Neural cell (in vitro differentiated cells): ENCODE measurements around the gene PERM1. TPM values are rescaled to one million over a fixed set of nuclear protein-coding genes. Genes with fewer than 3 reads are reported as not detected.

Experiments
- H2AFZ ChIP-seq: fragments of 200-600, 300-800 bp; sonication (generic), shearing (Covaris generic); 2 replicates; pipeline ENCODE4 v1.6.0; 2014; ENCODE audit warnings: low read depth, mild to moderate bottlenecking, antibody characterized with exemption, low read length, moderate library complexity
- H3F3A ChIP-seq: fragments of 200-600 bp; shearing (Covaris generic); 2 replicates; pipeline ENCODE4 v1.6.1; 2016; ENCODE audit warnings: mild to moderate bottlenecking, moderate library complexity, mixed read lengths, antibody characterized with exemption, low read length; ENCODE audit not compliant: insufficient read depth, poor library complexity, severe bottlenecking
- H3K27ac ChIP-seq: fragments of 200-600, 300-800 bp; sonication (generic), shearing (Covaris generic); 2 replicates; pipeline ENCODE4 v1.5.1; 2014; ENCODE audit warnings: mild to moderate bottlenecking, low read length, moderate library complexity
- H3K27me3 ChIP-seq: fragments of 300-800, 200-600 bp; sonication (generic), shearing (Covaris generic); 2 replicates; pipeline ENCODE4 v1.6.0; 2014; ENCODE audit warnings: mild to moderate bottlenecking, low read depth, low read length, moderate library complexity; ENCODE audit not compliant: insufficient read depth
- H3K36me3 ChIP-seq: fragments of 300-800, 200-600 bp; sonication (generic), shearing (Covaris generic); 2 replicates; pipeline ENCODE4 v1.5.1; 2014; ENCODE audit warnings: mild to moderate bottlenecking, antibody characterized with exemption, low read length, moderate library complexity; ENCODE audit not compliant: insufficient read depth
- H3K4me2 ChIP-seq: fragments of 300-800, 200-600 bp; sonication (generic), shearing (Covaris generic); 2 replicates; pipeline ENCODE4 v1.6.0; 2014; ENCODE audit warnings: mild to moderate bottlenecking, low read length
- H3K4me3 ChIP-seq: fragments of 300-800, 200-600 bp; sonication (generic), shearing (Covaris generic); 2 replicates; pipeline ENCODE4 v1.5.1; 2014; ENCODE audit warnings: mild to moderate bottlenecking, low read length, moderate library complexity
- H3K79me2 ChIP-seq: fragments of 200-600 bp; shearing (Covaris generic); replicated peaks from 2 replicates; pipeline ENCODE4 v1.6.0; 2014; ENCODE audit warnings: mild to moderate bottlenecking, low read length, moderate library complexity; ENCODE audit not compliant: insufficient read depth
- H3K9ac ChIP-seq: fragments of 300-800, 200-600 bp; sonication (generic), shearing (Covaris generic); 2 replicates; pipeline ENCODE4 v1.6.1; 2016; ENCODE audit warnings: mild to moderate bottlenecking, low read length, mixed read lengths
- H3K9me2 ChIP-seq: fragments of 200-600 bp; shearing (Covaris generic); 2 replicates; pipeline ENCODE4 v1.6.1; 2016; ENCODE audit warnings: mild to moderate bottlenecking, low read length, mixed read lengths; ENCODE audit not compliant: insufficient read depth
- H3K9me3 ChIP-seq: fragments of 200-600, 300-800 bp; sonication (generic), shearing (Covaris generic); 2 replicates; pipeline ENCODE4 v1.6.1; 2016; ENCODE audit warnings: mild to moderate bottlenecking, mixed run types, low read length, moderate library complexity, mixed read lengths
- H4K20me1 ChIP-seq: fragments of 200-600 bp; shearing (Covaris generic); 2 replicates; pipeline ENCODE4 v1.6.1; 2016; ENCODE audit warnings: mild to moderate bottlenecking, mixed run types; ENCODE audit not compliant: insufficient read depth
- CTCF ChIP-seq: fragments of 450-650 bp; IDR thresholded peaks from 2 replicates; pipeline ENCODE4 v1.5.1; 2014; ENCODE audit warnings: antibody characterized with exemption, mild to moderate bottlenecking, moderate library complexity; ENCODE audit not compliant: poor library complexity, severe bottlenecking
- EP300 ChIP-seq: fragments of 450-650 bp; conservative IDR thresholded peaks from 2 replicates; pipeline ENCODE4 v1.6.1; 2014; ENCODE audit warnings: antibody characterized with exemption, mild to moderate bottlenecking, moderate library complexity; ENCODE audit not compliant: poor library complexity, severe bottlenecking
- EZH2 ChIP-seq: fragments of 200-600, 300-800 bp; shearing (Covaris generic), sonication (generic); IDR thresholded peaks from 2 replicates; pipeline ENCODE4 v1.6.1; 2014; ENCODE audit warnings: antibody characterized with exemption, low read length, borderline replicate concordance, mild to moderate bottlenecking; ENCODE audit not compliant: insufficient read depth, poor library complexity, severe bottlenecking
- MXI1 ChIP-seq: fragments of 450-650 bp; conservative IDR thresholded peaks from 2 replicates; pipeline ENCODE4 v1.6.1; 2014; ENCODE audit warnings: antibody characterized with exemption, mild to moderate bottlenecking; ENCODE audit not compliant: poor library complexity, severe bottlenecking
- POLR2AphosphoS5 ChIP-seq: IDR thresholded peaks from 2 replicates; pipeline ENCODE4 v1.6.1; 2012
- RAD21 ChIP-seq: fragments of 450-650 bp; conservative IDR thresholded peaks from 2 replicates; pipeline ENCODE4 v1.6.1; 2014; ENCODE audit warnings: antibody characterized with exemption, mild to moderate bottlenecking, moderate library complexity
- REST ChIP-seq: IDR thresholded peaks from 2 replicates; pipeline ENCODE4 v1.6.1; 2012; ENCODE audit warnings: borderline replicate concordance
- SMC3 ChIP-seq: fragments of 450-650 bp; conservative IDR thresholded peaks from 2 replicates; pipeline ENCODE4 v1.6.1; 2014; ENCODE audit warnings: antibody characterized with exemption, mild to moderate bottlenecking, moderate library complexity; ENCODE audit not compliant: poor library complexity
- TAF1 ChIP-seq: IDR thresholded peaks from 2 replicates; pipeline ENCODE4 v1.6.1; 2012; ENCODE audit warnings: low read depth
- polyA plus RNA-seq: library from polyadenylated mRNA; depleted of rRNA; stranded (reverse); fragments of >200 nt; gene quantifications from 2 replicates; pipeline ENCODE4 v1.2.3, GENCODE V29; 2014

The PERM1 gene
- polyA plus RNA-seq, 1 donor from 2014 or later, result not detected

DNA sequence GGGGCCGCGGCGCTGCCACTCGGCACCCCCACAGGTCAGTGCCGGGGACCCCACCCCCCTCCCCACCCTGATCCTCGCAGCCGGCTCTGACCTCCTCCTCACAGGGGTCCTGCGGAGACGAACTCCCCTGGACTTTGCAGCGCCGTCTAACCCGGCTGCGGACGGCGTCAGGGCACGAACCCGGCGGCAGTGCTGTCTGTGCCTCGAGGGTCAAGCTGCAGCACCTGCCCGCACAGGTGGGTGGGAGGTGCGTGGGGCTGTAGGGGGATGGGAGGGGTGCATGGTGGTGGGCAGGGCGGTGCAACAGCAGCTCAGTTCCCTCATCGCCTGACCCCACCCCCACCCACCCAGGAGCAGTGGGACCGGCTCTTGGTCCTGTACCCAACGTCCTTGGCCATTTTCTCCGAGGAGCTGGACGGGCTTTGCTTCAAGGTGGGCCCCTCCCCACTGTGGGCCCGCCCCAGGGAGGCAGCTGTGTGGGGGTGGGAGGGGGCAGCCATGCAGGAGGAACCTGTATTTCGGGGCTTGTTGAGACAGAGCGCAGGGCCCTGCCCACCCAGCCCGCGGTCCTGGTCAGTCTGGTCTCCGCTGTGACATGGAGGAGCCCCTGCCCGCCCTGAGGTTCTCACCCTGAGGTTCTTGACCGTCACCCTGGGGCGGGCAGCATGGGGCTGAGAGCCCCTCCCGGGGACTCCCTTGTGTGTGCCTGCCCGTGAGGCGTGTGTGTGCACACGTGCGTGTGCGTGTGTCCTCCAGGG lies 10.7 kb downstream of the PERM1 start:
- Histone ChIP-seq H2AFZ (no peak overlapping the region), H3K4me3 (no peak overlapping the region), H3K79me2 (no peaks in the 10 kb centered on the region), H3K9me3 (no peaks in the 10 kb centered on the region), H3K9ac (no peak overlapping the region), H3K36me3 (no peaks in the 10 kb centered on the region), H3K4me2 (no peak overlapping the region), H3F3A (no peaks in the 10 kb centered on the region), H3K9me2 (no peaks in the 10 kb centered on the region), H3K27ac (no peak overlapping the region), H3K27me3 (peaks cover 56% of the 10 kb centered on the region), H4K20me1 (no peaks in the 10 kb centered on the region)
- TF ChIP-seq REST (no peak), POLR2AphosphoS5 (no peak), EP300 (no peak), SMC3 (no peak), CTCF (no peak), EZH2 (no peak), MXI1 (no peak), TAF1 (no peak), RAD21 (no peak)

- no peak overlapping the region for H3K4me3 ChIP-seq
- no peak overlapping the region for H2AFZ ChIP-seq
- H3K27me3 ChIP-seq, result peaks cover 64% of the 10 kb centered on the region
- H4K20me1 ChIP-seq, result no peaks in the 10 kb centered on the region
- H3F3A ChIP-seq, result no peaks in the 10 kb centered on the region
- no peak overlapping the region for H3K4me2 ChIP-seq
- H3K9ac ChIP-seq, result no peak overlapping the region
- no peaks in the 10 kb centered on the region for H3K9me3 ChIP-seq
- no peaks in the 10 kb centered on the region for H3K79me2 ChIP-seq
- no peak overlapping the region for H3K27ac ChIP-seq
- no peaks in the 10 kb centered on the region for H3K9me2 ChIP-seq
- no peaks in the 10 kb centered on the region for H3K36me3 ChIP-seq
- TF ChIP-seq EZH2 (no peak), REST (no peak), MXI1 (no peak)
Measured at GRCh38 chr1:970242-970972, 11.5 kb downstream of the PERM1 start.
